Gastrocnemius medialis (tissue), 4 donors: Measurements from ENCODE around the gene C2CD5.

Experiments used
- POLR2A ChIP-seq, 2 donors: fragments of 450-650 bp; IDR thresholded peaks; one replicate each; pipeline ENCODE4 v1.6.1; 2017; ENCODE audit warnings: antibody characterized with exemption in 2 of 2, mild to moderate bottlenecking in 2 of 2, moderate library complexity in 2 of 2
- TF ChIP-seq, protein P1 (sequence below), 5 experiments: fragments of 450-650 bp in 3 of 5; fragments of 200-600 bp in 2 of 5; sonication (generic) in 2 of 5; IDR thresholded peaks in 4 of 5; conservative IDR thresholded peaks in 1 of 5; 1 replicate in 4 of 5; 2 replicates in 1 of 5; pipeline ENCODE4 v1.5.1; 2016 to 2019; ENCODE audit warnings: antibody characterized with exemption in 5 of 5, mild to moderate bottlenecking in 3 of 5, moderate library complexity in 3 of 5

DNA sequence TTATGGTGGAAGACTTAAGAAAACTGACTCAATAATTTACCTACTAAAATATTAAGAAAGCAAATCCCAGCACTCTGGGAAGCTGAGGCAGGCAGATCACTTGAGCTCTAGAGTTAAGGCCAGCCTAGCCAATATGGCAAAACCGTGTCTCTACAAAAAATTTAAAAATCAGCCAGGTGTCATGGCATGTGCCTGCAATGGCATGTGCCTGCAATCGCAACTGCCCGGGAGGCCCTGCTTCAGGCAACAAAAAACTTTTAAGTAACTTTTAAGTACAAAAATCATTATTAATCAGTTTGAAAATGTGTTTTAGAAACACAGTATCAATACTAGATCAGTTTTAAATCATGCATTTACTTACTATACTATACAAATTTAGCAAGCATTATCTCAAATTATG is 17.5 kb downstream of the C2CD5 start:
- no peak for TF ChIP-seq POLR2A (IDR thresholded peaks at IDR 0.05)
- TF ChIP-seq, protein P1, sequence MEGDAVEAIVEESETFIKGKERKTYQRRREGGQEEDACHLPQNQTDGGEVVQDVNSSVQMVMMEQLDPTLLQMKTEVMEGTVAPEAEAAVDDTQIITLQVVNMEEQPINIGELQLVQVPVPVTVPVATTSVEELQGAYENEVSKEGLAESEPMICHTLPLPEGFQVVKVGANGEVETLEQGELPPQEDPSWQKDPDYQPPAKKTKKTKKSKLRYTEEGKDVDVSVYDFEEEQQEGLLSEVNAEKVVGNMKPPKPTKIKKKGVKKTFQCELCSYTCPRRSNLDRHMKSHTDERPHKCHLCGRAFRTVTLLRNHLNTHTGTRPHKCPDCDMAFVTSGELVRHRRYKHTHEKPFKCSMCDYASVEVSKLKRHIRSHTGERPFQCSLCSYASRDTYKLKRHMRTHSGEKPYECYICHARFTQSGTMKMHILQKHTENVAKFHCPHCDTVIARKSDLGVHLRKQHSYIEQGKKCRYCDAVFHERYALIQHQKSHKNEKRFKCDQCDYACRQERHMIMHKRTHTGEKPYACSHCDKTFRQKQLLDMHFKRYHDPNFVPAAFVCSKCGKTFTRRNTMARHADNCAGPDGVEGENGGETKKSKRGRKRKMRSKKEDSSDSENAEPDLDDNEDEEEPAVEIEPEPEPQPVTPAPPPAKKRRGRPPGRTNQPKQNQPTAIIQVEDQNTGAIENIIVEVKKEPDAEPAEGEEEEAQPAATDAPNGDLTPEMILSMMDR (IDR thresholded peaks at IDR 0.05 in 4 of 5, conservative IDR thresholded peaks at IDR 0.05 in 1 of 5) = no peak
